Tongue (tissue), 1 donor: ENCODE measurements around the gene SUSD6. TPM values are rescaled to one million over a fixed set of nuclear protein-coding genes. Genes with fewer than 3 reads are reported as not detected.

Source experiments
- total RNA-seq: library from RNA; depleted of rRNA; stranded (reverse); fragments of >200 nt; gene quantifications from one replicate; pipeline ENCODE4 v1.2.3, GENCODE V29; 2014

The SUSD6 gene
- total RNA-seq, 1 donor from 2014 or later, result 27.2 TPM

Other genes with a start within 250 kb of the SUSD6 start
- 54.1 TPM for gene ERH, start 213.3 kb upstream of the SUSD6 start, total RNA-seq
- 56.3 TPM for gene SLC39A9, start 212.9 kb upstream of the SUSD6 start, total RNA-seq
- 0.21 TPM for gene PLEKHD1, start 126.9 kb upstream of the SUSD6 start, total RNA-seq
- 0.21 TPM for gene CCDC177, start 36.7 kb upstream of the SUSD6 start, total RNA-seq
- 288 TPM for gene SRSF5, start 155.5 kb downstream of the SUSD6 start, total RNA-seq
- not detected for gene SLC10A1, start 185.6 kb downstream of the SUSD6 start, total RNA-seq